Panc1 (cell line): Measurements from ENCODE around the gene VNN1. TPM values are rescaled to one million over a fixed set of nuclear protein-coding genes. Genes with fewer than 3 reads are reported as not detected.
"Not testable (repeated sequence)": the region's sequence is repeated elsewhere in the genome, so short reads cannot be mapped to it uniquely, and the experiment has no call there.

Source experiments
- ATAC-seq: fragments of 200-7000 bp; cut with Tn5 transposase; 2 replicates; pipeline ENCODE4 v1.9.1; 2020; ENCODE audit warnings: mild to moderate bottlenecking, moderate library complexity
- BruUV-seq: library from RNA; stranded (reverse); fragments of 400-500 nt; replicated peaks from 2 replicates; lab custom pipeline; 2021; lab: Mats Ljungman, UMichigan
- CTCF ChIA-PET: fragments of 300-600 bp; sonication (Branson Sonifier 250); formaldehyde crosslinking; loops from one replicate; lab custom pipeline; 2022; ENCODE audit warnings: antibody characterized with exemption; lab: Charles Lee
- POLR2A ChIA-PET: fragments of 300-600 bp; sonication (Branson Sonifier 250); formaldehyde crosslinking; loops from one replicate; lab custom pipeline; 2022; ENCODE audit warnings: antibody characterized with exemption; lab: Charles Lee
- DNase-seq: peaks from one replicate; pipeline ENCODE4 v3.0.0-alpha.2; 2010; ENCODE audit warnings: low read depth, low spot score
- H3K27ac ChIP-seq: 2 replicates; pipeline ENCODE4 v1.5.1; 2011; ENCODE audit warnings: mild to moderate bottlenecking, low read length, inconsistent platforms
- H3K27me3 ChIP-seq: fragments of 200-500 bp; sonication (Bioruptor generic); 2 replicates; pipeline ENCODE4 v1.6.0; 2014; ENCODE audit warnings: low read length, inconsistent platforms; ENCODE audit not compliant: control insufficient read depth, insufficient read depth
- H3K36me3 ChIP-seq: fragments of 200-500 bp; sonication (Bioruptor generic); 2 replicates; pipeline ENCODE4 v1.5.1; 2014; ENCODE audit warnings: inconsistent platforms, mild to moderate bottlenecking, low read length, moderate library complexity; ENCODE audit not compliant: control insufficient read depth, insufficient read depth
- H3K4me1 ChIP-seq: 2 replicates; pipeline ENCODE4 v1.5.1; 2011; ENCODE audit warnings: inconsistent platforms, mild to moderate bottlenecking, low read length, moderate library complexity; ENCODE audit not compliant: control insufficient read depth, insufficient read depth
- H3K4me3 ChIP-seq, 2 experiments: 2 replicates each; pipeline ENCODE4 v1.5.1; 2011 to 2012; ENCODE audit warnings: low read depth in 2 of 2, low read length in 2 of 2, mild to moderate bottlenecking in 2 of 2, inconsistent platforms in 1 of 2, moderate library complexity in 1 of 2
- H3K9me3 ChIP-seq: fragments of 200-500 bp; sonication (Bioruptor generic); 2 replicates; pipeline ENCODE4 v1.5.1; 2014; ENCODE audit warnings: low read depth, mild to moderate bottlenecking, inconsistent platforms, low read length, moderate library complexity; ENCODE audit not compliant: control insufficient read depth, insufficient read depth
- POLR2AphosphoS5 ChIP-seq: IDR thresholded peaks from 2 replicates; pipeline ENCODE4 v1.6.1; 2012; ENCODE audit warnings: mild to moderate bottlenecking, low read depth, low read length, moderate library complexity
- SIN3A ChIP-seq: IDR thresholded peaks from 2 replicates; pipeline ENCODE4 v1.6.1; 2012; ENCODE audit warnings: low read depth, mild to moderate bottlenecking, low read length, moderate library complexity, borderline replicate concordance; ENCODE audit not compliant: insufficient read depth
- TCF7L2 ChIP-seq: IDR thresholded peaks from 2 replicates; pipeline ENCODE4 v1.6.1; 2011; ENCODE audit warnings: mild to moderate bottlenecking, low read depth, low read length, inconsistent platforms
- in situ Hi-C: cut with HindIII; loops from 2 replicates; pipeline ENCODE4 v1.10.0; 2016; ENCODE audit warnings: low sequenced_read_pairs, low pct_unique_long_range_greater_than_20kb
- intact Hi-C: fragments of 100-400 bp; cut with micrococcal nuclease; formaldehyde crosslinking; loops from one replicate; pipeline ENCODE4 v1.10.0; 2022; ENCODE audit not compliant: unreplicated experiment
- total RNA-seq: library from RNA; stranded (reverse); gene quantifications from one replicate; pipeline ENCODE4 v1.2.1, GENCODE V29; 2021; ENCODE audit not compliant: unreplicated experiment
- TF ChIP-seq, protein P1 (sequence below): fragments of 450-650 bp; IDR thresholded peaks from 2 replicates; pipeline ENCODE4 v1.5.1; 2017; ENCODE audit warnings: mild to moderate bottlenecking
- TF ChIP-seq, protein P2 (sequence below), 2 experiments: IDR thresholded peaks; 2 replicates each; pipeline ENCODE4 v1.6.1; 2011 to 2012; ENCODE audit warnings: low read depth in 2 of 2, control low read depth in 1 of 2, low read length in 1 of 2, mild to moderate bottlenecking in 1 of 2, moderate library complexity in 1 of 2; ENCODE audit not compliant: insufficient read depth in 1 of 2

The VNN1 gene
- total RNA-seq, 1 experiment from 2014 or later = not detected

DNA sequence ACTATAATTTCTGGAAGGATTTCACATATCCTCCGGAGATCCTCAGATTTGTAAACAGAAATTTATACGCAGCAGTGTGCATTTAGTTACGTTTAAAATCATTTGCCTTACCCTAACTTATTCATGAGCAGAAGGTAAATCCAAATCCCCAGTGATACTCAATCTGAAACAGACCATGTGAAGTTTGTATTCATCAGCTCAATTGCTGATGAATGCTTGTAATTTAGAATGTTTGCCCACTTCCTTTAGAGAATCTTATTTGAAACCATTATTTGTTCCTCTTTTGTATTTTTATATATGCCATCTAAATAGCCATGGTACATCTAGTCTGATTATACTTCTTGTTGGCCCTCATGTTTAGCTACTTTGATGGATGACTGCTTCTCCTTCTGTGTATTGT is 70.3 kb downstream of the VNN1 start:
- no peak overlapping the region for H3K4me3 ChIP-seq
- no peaks in the 10 kb centered on the region for H3K36me3 ChIP-seq
- ATAC-seq (no peak), DNase-seq (no peak)
- intact Hi-C loops (no loop called here), in situ Hi-C loops (no loop called here)
- CTCF ChIA-PET = no interaction called here
- H3K27me3 ChIP-seq = no peaks in the 10 kb centered on the region
- H3K9me3 ChIP-seq = no peaks in the 10 kb centered on the region
- POLR2A ChIA-PET = no interaction called here
- BruUV-seq = no TSS peak
- H3K4me1 ChIP-seq = no peaks in the 10 kb centered on the region
- no peak for TF ChIP-seq POLR2AphosphoS5
- no peak for TF ChIP-seq TCF7L2
- TF ChIP-seq, protein P1, sequence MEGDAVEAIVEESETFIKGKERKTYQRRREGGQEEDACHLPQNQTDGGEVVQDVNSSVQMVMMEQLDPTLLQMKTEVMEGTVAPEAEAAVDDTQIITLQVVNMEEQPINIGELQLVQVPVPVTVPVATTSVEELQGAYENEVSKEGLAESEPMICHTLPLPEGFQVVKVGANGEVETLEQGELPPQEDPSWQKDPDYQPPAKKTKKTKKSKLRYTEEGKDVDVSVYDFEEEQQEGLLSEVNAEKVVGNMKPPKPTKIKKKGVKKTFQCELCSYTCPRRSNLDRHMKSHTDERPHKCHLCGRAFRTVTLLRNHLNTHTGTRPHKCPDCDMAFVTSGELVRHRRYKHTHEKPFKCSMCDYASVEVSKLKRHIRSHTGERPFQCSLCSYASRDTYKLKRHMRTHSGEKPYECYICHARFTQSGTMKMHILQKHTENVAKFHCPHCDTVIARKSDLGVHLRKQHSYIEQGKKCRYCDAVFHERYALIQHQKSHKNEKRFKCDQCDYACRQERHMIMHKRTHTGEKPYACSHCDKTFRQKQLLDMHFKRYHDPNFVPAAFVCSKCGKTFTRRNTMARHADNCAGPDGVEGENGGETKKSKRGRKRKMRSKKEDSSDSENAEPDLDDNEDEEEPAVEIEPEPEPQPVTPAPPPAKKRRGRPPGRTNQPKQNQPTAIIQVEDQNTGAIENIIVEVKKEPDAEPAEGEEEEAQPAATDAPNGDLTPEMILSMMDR = no peak
- TF ChIP-seq, protein P2, sequence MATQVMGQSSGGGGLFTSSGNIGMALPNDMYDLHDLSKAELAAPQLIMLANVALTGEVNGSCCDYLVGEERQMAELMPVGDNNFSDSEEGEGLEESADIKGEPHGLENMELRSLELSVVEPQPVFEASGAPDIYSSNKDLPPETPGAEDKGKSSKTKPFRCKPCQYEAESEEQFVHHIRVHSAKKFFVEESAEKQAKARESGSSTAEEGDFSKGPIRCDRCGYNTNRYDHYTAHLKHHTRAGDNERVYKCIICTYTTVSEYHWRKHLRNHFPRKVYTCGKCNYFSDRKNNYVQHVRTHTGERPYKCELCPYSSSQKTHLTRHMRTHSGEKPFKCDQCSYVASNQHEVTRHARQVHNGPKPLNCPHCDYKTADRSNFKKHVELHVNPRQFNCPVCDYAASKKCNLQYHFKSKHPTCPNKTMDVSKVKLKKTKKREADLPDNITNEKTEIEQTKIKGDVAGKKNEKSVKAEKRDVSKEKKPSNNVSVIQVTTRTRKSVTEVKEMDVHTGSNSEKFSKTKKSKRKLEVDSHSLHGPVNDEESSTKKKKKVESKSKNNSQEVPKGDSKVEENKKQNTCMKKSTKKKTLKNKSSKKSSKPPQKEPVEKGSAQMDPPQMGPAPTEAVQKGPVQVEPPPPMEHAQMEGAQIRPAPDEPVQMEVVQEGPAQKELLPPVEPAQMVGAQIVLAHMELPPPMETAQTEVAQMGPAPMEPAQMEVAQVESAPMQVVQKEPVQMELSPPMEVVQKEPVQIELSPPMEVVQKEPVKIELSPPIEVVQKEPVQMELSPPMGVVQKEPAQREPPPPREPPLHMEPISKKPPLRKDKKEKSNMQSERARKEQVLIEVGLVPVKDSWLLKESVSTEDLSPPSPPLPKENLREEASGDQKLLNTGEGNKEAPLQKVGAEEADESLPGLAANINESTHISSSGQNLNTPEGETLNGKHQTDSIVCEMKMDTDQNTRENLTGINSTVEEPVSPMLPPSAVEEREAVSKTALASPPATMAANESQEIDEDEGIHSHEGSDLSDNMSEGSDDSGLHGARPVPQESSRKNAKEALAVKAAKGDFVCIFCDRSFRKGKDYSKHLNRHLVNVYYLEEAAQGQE (IDR thresholded peaks at IDR 0.05; ENCODE audit: insufficient read depth in 1 of 2, low read depth in 2 of 2, low read length in 1 of 2) = no peak
- no peak for TF ChIP-seq SIN3A
- H3K27ac ChIP-seq = no peak overlapping the region

DNA sequence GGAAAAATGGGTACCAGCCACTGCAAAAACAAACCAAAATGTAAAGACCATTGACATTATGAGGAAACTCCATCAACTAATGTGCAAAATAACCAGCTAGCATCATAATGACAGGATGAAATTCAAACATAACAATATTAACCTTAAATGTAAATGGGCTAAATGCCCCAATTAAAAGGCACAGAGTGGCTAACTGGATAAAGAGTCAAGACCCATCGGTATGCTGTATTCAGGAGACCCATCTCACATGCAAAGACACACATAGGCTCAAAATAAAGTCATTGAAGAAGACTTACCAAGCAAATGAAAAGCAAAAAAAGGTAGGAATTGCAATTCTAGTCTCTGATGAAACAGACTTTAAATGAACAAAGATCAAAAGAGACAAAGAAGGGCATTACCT is 76.7 kb downstream of the VNN1 start:
- ATAC-seq, intact Hi-C loops, POLR2A ChIA-PET, DNase-seq, H3K36me3 ChIP-seq, H3K4me1 ChIP-seq, H3K27ac ChIP-seq, CTCF ChIA-PET, BruUV-seq, H3K4me3 ChIP-seq, H3K9me3 ChIP-seq, in situ Hi-C loops, H3K27me3 ChIP-seq: not testable (repeated sequence)

DNA sequence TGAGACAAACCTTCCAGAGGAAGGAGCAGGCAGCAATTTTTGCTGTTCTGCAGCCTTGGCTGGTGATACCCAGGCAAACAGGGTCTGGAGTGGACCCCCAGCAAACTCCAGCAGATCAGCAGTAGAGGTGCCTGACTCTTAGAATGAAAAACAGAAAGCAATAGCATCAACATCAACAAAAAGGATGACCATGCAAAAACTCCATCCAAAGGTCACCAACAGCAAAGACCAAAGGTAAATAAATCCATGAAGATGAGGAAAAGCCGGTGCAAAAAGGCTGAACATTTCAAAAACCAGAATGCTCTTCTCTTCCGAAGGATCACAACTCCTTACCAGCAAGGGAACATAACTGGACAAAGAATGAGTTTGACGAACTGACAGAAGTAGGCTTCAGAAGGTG is 77.9 kb downstream of the VNN1 start:
- H3K27ac ChIP-seq, H3K4me1 ChIP-seq, H3K9me3 ChIP-seq, ATAC-seq, H3K27me3 ChIP-seq, CTCF ChIA-PET, intact Hi-C loops, in situ Hi-C loops, H3K36me3 ChIP-seq, POLR2A ChIA-PET, DNase-seq, BruUV-seq, H3K4me3 ChIP-seq: not testable (repeated sequence)

DNA sequence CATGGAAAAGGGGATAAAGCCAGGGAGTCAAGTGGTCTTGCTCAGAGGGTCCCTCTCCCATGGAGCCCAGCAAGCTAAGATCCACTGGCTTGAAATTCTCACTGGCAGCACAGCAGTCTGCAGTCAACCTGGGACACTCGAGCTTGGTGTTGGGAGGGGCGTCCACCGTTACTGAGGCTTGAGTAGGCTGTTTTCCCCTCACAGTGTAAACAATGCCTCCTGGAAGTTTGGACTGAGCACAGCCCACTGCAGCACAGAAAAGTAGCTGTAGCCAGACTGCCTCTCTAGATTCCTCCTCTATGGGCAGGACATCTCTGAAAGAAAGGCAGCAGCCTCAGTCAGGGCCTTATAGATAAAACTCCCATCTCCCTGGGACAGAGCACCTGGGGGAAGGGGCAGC is 78.6 kb downstream of the VNN1 start:
- H3K4me1 ChIP-seq, ATAC-seq, intact Hi-C loops, H3K27ac ChIP-seq, CTCF ChIA-PET, H3K9me3 ChIP-seq, H3K4me3 ChIP-seq, BruUV-seq, H3K27me3 ChIP-seq, in situ Hi-C loops, DNase-seq, POLR2A ChIA-PET, H3K36me3 ChIP-seq: not testable (repeated sequence)
